Vagina (tissue), 2 donors: ENCODE data around the gene DNAAF5.

Experiments
- POLR2A ChIP-seq, 2 donors: fragments of 450-650 bp; IDR thresholded peaks; one replicate each; pipeline ENCODE4 v1.6.1; 2017; ENCODE audit warnings: antibody characterized with exemption in 2 of 2, mild to moderate bottlenecking in 2 of 2, moderate library complexity in 2 of 2
- POLR2AphosphoS5 ChIP-seq, 2 donors: sonication (generic); formaldehyde crosslinking; IDR thresholded peaks; one replicate each; pipeline ENCODE4 v1.9.0; 2017; ENCODE audit warnings: antibody characterized with exemption in 2 of 2, mild to moderate bottlenecking in 2 of 2, low read depth in 1 of 2; ENCODE audit not compliant: insufficient read depth in 1 of 2
- TF ChIP-seq, protein P1 (sequence below), 3 experiments: fragments of 450-650 bp in 2 of 3; fragments of 200-600 bp in 1 of 3; sonication (generic) in 1 of 3; IDR thresholded peaks; one replicate each; pipeline ENCODE4 v1.5.1; 2017 to 2019; ENCODE audit warnings: antibody characterized with exemption in 3 of 3, mild to moderate bottlenecking in 2 of 3, moderate library complexity in 2 of 3

DNA sequence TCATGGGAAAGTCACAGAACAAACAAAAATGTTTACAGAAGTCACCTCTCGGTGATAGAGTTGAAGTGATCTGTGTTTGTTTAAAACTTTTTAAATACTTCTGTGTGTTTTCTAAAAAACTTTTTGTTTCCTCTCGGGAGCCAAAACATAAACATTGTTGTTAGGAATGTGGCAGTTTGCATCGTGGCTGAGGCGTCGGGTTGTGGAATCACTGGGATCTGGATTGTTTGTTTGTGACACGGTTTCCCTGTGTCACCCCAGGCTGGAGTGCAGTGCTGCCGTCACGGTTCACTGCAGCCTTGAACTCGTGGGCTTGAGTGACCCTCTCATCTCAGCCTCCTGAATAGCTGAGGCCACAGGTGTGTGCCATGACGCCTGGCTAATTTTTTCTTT, 76.7 kb downstream of the DNAAF5 start:
- TF ChIP-seq, protein P1, sequence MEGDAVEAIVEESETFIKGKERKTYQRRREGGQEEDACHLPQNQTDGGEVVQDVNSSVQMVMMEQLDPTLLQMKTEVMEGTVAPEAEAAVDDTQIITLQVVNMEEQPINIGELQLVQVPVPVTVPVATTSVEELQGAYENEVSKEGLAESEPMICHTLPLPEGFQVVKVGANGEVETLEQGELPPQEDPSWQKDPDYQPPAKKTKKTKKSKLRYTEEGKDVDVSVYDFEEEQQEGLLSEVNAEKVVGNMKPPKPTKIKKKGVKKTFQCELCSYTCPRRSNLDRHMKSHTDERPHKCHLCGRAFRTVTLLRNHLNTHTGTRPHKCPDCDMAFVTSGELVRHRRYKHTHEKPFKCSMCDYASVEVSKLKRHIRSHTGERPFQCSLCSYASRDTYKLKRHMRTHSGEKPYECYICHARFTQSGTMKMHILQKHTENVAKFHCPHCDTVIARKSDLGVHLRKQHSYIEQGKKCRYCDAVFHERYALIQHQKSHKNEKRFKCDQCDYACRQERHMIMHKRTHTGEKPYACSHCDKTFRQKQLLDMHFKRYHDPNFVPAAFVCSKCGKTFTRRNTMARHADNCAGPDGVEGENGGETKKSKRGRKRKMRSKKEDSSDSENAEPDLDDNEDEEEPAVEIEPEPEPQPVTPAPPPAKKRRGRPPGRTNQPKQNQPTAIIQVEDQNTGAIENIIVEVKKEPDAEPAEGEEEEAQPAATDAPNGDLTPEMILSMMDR (IDR thresholded peaks at IDR 0.05) = no peak
- no peak for TF ChIP-seq POLR2A (IDR thresholded peaks at IDR 0.05)
- no peak for TF ChIP-seq POLR2AphosphoS5 (IDR thresholded peaks at IDR 0.05; ENCODE audit: insufficient read depth in 1 of 2, low read depth in 1 of 2)
